Mesendoderm (in vitro differentiated cells): Measurements from ENCODE around the gene PAQR8.

Experiments
- DNase-seq: peaks from one replicate; pipeline ENCODE4 v3.0.0; 2013
- H2AK5ac ChIP-seq: 2 replicates; pipeline ENCODE4 v1.6.1; 2013; ENCODE audit warnings: low read length, inconsistent platforms
- H2BK120ac ChIP-seq: 2 replicates; pipeline ENCODE4 v1.6.1; 2013; ENCODE audit warnings: low read depth, mild to moderate bottlenecking, low read length, moderate library complexity, mixed read lengths
- H2BK15ac ChIP-seq: replicated peaks from 2 replicates; pipeline ENCODE4 v1.6.1; 2013; ENCODE audit warnings: low read depth, mild to moderate bottlenecking, moderate library complexity
- H2BK5ac ChIP-seq: 2 replicates; pipeline ENCODE4 v1.6.1; 2013; ENCODE audit warnings: low read length, inconsistent platforms
- H3K18ac ChIP-seq: 2 replicates; pipeline ENCODE4 v1.6.1; 2013; ENCODE audit warnings: mild to moderate bottlenecking, low read length, mixed read lengths
- H3K23ac ChIP-seq: one replicate; pipeline ENCODE4 v1.6.1; 2013; ENCODE audit warnings: low read length
- H3K27ac ChIP-seq: 2 replicates; pipeline ENCODE4 v1.5.1; 2013; ENCODE audit warnings: low read depth, mild to moderate bottlenecking, inconsistent platforms, low read length, moderate library complexity
- H3K27me3 ChIP-seq: 2 replicates; pipeline ENCODE4 v1.6.1; 2013; ENCODE audit warnings: low read length, control low read depth, mild to moderate bottlenecking, inconsistent platforms; ENCODE audit not compliant: insufficient read depth, poor library complexity
- H3K36me3 ChIP-seq: 2 replicates; pipeline ENCODE4 v1.6.1; 2013; ENCODE audit warnings: low read length, inconsistent platforms; ENCODE audit not compliant: control insufficient read depth, insufficient read depth
- H3K4ac ChIP-seq: one replicate; pipeline ENCODE4 v1.6.1; 2013; ENCODE audit warnings: low read depth, mild to moderate bottlenecking, low read length, moderate library complexity
- H3K4me1 ChIP-seq: 2 replicates; pipeline ENCODE4 v1.6.1; 2013; ENCODE audit warnings: low read depth, low read length, inconsistent platforms; ENCODE audit not compliant: control insufficient read depth
- H3K4me2 ChIP-seq: 2 replicates; pipeline ENCODE4 v1.6.1; 2013; ENCODE audit warnings: low read length
- H3K4me3 ChIP-seq: 2 replicates; pipeline ENCODE4 v1.5.1; 2013; ENCODE audit warnings: mild to moderate bottlenecking, low read length
- H3K56ac ChIP-seq: one replicate; pipeline ENCODE4 v1.6.1; 2013; ENCODE audit warnings: low read length
- H3K79me1 ChIP-seq: 2 replicates; pipeline ENCODE4 v1.6.1; 2013; ENCODE audit warnings: low read length, inconsistent platforms
- H3K79me2 ChIP-seq: 2 replicates; pipeline ENCODE4 v1.6.1; 2013; ENCODE audit warnings: mild to moderate bottlenecking, low read length; ENCODE audit not compliant: control insufficient read depth, insufficient read depth
- H3K9ac ChIP-seq: 2 replicates; pipeline ENCODE4 v1.6.1; 2013; ENCODE audit warnings: low read length, inconsistent platforms
- H4K5ac ChIP-seq: one replicate; pipeline ENCODE4 v1.6.1; 2013; ENCODE audit warnings: low read length
- H4K8ac ChIP-seq: one replicate; pipeline ENCODE4 v1.6.1; 2013; ENCODE audit warnings: low read depth, mild to moderate bottlenecking, control low read depth, low read length, moderate library complexity
- WGBS: extraction: QIAGEN DNeasy Blood & Tissue Kit; methylation state at CpG from one replicate; pipeline ENCODE4 v1.1.7; 2013; ENCODE audit warnings: low lambda C conversion rate, missing lambda C conversion rate; ENCODE audit not compliant: insufficient coverage; ENCODE audit errors: extremely low coverage; 5-methylcytosine and 5-hydroxymethylcytosine counted together

The PAQR8 gene

DNA sequence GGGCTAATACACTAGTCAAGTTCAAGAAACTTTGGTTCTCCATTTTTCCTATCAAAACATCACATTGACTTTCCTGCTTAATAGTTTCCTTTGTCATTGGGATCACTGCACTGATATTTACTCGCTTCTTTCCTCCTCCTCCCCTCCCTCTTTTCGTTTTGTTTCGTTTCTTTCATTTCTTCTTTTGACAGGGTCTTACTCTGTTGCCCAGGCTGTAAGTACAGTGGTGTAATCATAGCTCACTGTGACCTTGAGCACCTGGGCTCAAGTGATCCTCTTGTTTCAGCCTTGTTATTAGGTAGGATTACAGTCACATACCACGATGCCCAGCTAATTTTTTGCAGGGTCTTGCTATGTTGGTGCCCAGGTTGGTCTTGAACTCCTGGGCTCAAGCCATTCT lies 12.3 kb downstream of the PAQR8 start:
- WGBS = no CpG with 5 or more reads among the region's 4 CpGs
- no peak overlapping the region for H2BK5ac ChIP-seq
- no peak for DNase-seq

GRCh38 chr6:52375780-52376556 lies 14.0 kb downstream of the PAQR8 start:
- Histone ChIP-seq H4K8ac (no peak overlapping the region), H2BK120ac (no peak overlapping the region), H3K79me1 (no peaks in the 10 kb centered on the region), H3K56ac (no peak overlapping the region), H2BK5ac (no peak overlapping the region), H3K79me2 (no peaks in the 10 kb centered on the region), H3K27ac (no peak overlapping the region), H2BK15ac (no peak overlapping the region), H3K18ac (no peak overlapping the region), H3K9ac (no peak overlapping the region), H3K4me2 (no peak overlapping the region), H3K36me3 (no peaks in the 10 kb centered on the region), H4K5ac (no peak overlapping the region), H3K4me1 (no peaks in the 10 kb centered on the region), H3K4ac (no peak overlapping the region), H3K27me3 (no peaks in the 10 kb centered on the region), H3K23ac (no peak overlapping the region), H2AK5ac (no peak overlapping the region), H3K4me3 (no peak overlapping the region)
- no CpG with 5 or more reads among the region's 2 CpGs for WGBS
- DNase-seq = no peak

More for the DNA sequence above, 12.3 kb downstream of the PAQR8 start:
- H4K8ac ChIP-seq = no peak overlapping the region
- no peaks in the 10 kb centered on the region for H3K79me2 ChIP-seq
- no peaks in the 10 kb centered on the region for H3K36me3 ChIP-seq
- no peaks in the 10 kb centered on the region for H3K27me3 ChIP-seq
- no peak overlapping the region for H2AK5ac ChIP-seq
- no peak overlapping the region for H3K56ac ChIP-seq
- H2BK120ac ChIP-seq = no peak overlapping the region
- no peak overlapping the region for H3K9ac ChIP-seq
- H3K79me1 ChIP-seq = no peaks in the 10 kb centered on the region
- H3K4me1 ChIP-seq = no peaks in the 10 kb centered on the region
- H3K27ac ChIP-seq = no peak overlapping the region
- H4K5ac ChIP-seq = no peak overlapping the region
- H2BK15ac ChIP-seq = no peak overlapping the region
- no peak overlapping the region for H3K23ac ChIP-seq
- H3K4ac ChIP-seq = no peak overlapping the region
- H3K18ac ChIP-seq = no peak overlapping the region
- H3K4me3 ChIP-seq = no peak overlapping the region
- no peak overlapping the region for H3K4me2 ChIP-seq

DNA sequence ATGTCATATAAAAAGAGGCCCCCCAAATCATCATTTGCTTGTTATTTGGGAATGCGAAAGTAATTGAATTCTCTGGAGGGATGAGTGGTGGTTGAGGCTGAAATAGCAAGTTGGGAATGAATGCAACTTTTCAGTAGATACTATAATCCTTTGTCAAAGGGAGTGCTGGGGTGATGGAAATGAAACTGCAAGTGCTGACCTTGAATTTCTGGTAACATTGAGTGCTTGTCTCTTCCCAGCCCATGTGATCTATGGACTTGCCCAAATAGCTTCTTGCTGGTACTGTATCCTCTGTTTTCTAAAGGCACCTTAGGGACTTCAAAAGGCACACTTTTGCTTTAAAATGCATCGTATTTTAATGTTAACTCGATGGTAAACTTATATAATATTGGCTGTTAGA lies 14.8 kb downstream of the PAQR8 start:
- H3K23ac ChIP-seq = no peak overlapping the region
- no peak overlapping the region for H2BK15ac ChIP-seq
- H2AK5ac ChIP-seq = no peak overlapping the region
- no peaks in the 10 kb centered on the region for H3K79me1 ChIP-seq
- H4K5ac ChIP-seq = no peak overlapping the region
- no peak overlapping the region for H3K56ac ChIP-seq
- H3K79me2 ChIP-seq = no peaks in the 10 kb centered on the region
- no peaks in the 10 kb centered on the region for H3K27me3 ChIP-seq
- H4K8ac ChIP-seq = no peak overlapping the region
- H3K4me1 ChIP-seq = no peaks in the 10 kb centered on the region
- no peak overlapping the region for H3K27ac ChIP-seq
- DNase-seq = no peak
- H3K36me3 ChIP-seq = no peaks in the 10 kb centered on the region
- no peak overlapping the region for H2BK5ac ChIP-seq
- H3K9ac ChIP-seq = no peak overlapping the region
- no peak overlapping the region for H2BK120ac ChIP-seq
- no peak overlapping the region for H3K4me3 ChIP-seq
- H3K4me2 ChIP-seq = no peak overlapping the region
- H3K18ac ChIP-seq = no peak overlapping the region
- no peak overlapping the region for H3K4ac ChIP-seq
- WGBS = no CpG with 5 or more reads among the region's 3 CpGs

- no peak overlapping the region for H3K4me2 ChIP-seq
- H4K5ac ChIP-seq = no peak overlapping the region
- no peaks in the 10 kb centered on the region for H3K79me2 ChIP-seq
- H3K56ac ChIP-seq = no peak overlapping the region
- no peaks in the 10 kb centered on the region for H3K36me3 ChIP-seq
- no peak overlapping the region for H3K9ac ChIP-seq
- no peak overlapping the region for H2AK5ac ChIP-seq
- H3K27me3 ChIP-seq = no peaks in the 10 kb centered on the region
- H3K18ac ChIP-seq = no peak overlapping the region
- no CpG with 5 or more reads among the region's 3 CpGs for WGBS
- no peak overlapping the region for H3K4me3 ChIP-seq
- DNase-seq = no peak
- no peak overlapping the region for H2BK5ac ChIP-seq
- H4K8ac ChIP-seq = no peak overlapping the region
- no peak overlapping the region for H3K23ac ChIP-seq
- no peaks in the 10 kb centered on the region for H3K4me1 ChIP-seq
- H3K27ac ChIP-seq = no peak overlapping the region
- H2BK15ac ChIP-seq = no peak overlapping the region
- no peak overlapping the region for H3K4ac ChIP-seq
- H3K79me1 ChIP-seq = no peaks in the 10 kb centered on the region
- H2BK120ac ChIP-seq = no peak overlapping the region
These were observed 15.7 kb downstream of the PAQR8 start for GRCh38 chr6:52377538-52378221.

GRCh38 chr6:52381249-52381648 lies 19.3 kb downstream of the PAQR8 start:
- no peak overlapping the region for H3K4ac ChIP-seq
- no peak overlapping the region for H2BK120ac ChIP-seq
- no peak overlapping the region for H3K23ac ChIP-seq
- no peaks in the 10 kb centered on the region for H3K36me3 ChIP-seq
- H3K56ac ChIP-seq = no peak overlapping the region
- no peak overlapping the region for H2BK15ac ChIP-seq
- no peak overlapping the region for H4K5ac ChIP-seq
- H3K9ac ChIP-seq = no peak overlapping the region
- H2BK5ac ChIP-seq = no peak overlapping the region
- no peak overlapping the region for H2AK5ac ChIP-seq
- H3K27ac ChIP-seq = no peak overlapping the region
- no peaks in the 10 kb centered on the region for H3K79me2 ChIP-seq
- no peaks in the 10 kb centered on the region for H3K79me1 ChIP-seq
- WGBS = no CpG with 5 or more reads among the region's 4 CpGs
- no peaks in the 10 kb centered on the region for H3K4me1 ChIP-seq
- no peak overlapping the region for H3K4me2 ChIP-seq
- H3K27me3 ChIP-seq = no peaks in the 10 kb centered on the region
- H3K18ac ChIP-seq = no peak overlapping the region
- H3K4me3 ChIP-seq = no peak overlapping the region
- no peak overlapping the region for H4K8ac ChIP-seq
- no peak for DNase-seq
